Measurements from ENCODE around the gene SMOC2. TPM values are rescaled to one million over a fixed set of nuclear protein-coding genes. Genes with fewer than 3 reads are reported as not detected.
A peak's percentile ranks its signal among the peaks of the same experiment; 100 is the strongest.

SMOC2 gene
- total and polyA plus RNA-seq, 12 donors: 6.6 to 39.1 (median 17.6) TPM

DNA sequence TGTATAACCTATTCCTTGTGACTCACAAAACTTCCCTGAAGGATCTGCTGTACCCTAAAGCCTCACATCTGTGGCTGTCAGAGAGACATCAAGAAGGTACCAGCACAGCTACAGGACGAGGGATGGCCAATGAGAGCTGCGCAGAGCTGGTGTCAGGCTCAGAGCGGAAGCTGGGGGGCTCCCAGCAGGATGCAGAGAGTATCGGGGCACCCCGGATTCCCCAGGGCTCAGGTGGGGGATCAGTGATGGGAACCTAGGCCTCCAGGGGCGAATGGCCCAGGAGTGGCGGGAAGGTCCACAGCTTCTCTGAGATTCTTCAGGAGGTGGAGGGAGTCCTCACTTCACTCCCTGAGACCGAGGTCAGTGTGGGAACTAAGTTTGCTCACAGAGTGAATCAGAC, 30.9 kb upstream of the SMOC2 start:
- Histone ChIP-seq H3K4me1 (peaks cover 0 to 3% (median 0%) of the 10 kb centered on the region in 9 donors), H3K9me3 (no peaks in the 10 kb centered on the region), H3K36me3 (no peaks in the 10 kb centered on the region), H3K27me3 (peaks cover 0 to 4% (median 0%) of the 10 kb centered on the region in 7 donors), H3K4me3 (no peak overlapping the region), H3K27ac (peak overlapping the region in 5 of 10 donors; percentile 22 to 51 (median 48))
- ATAC-seq: peak in 4 of 8 donors; percentile 7 to 39 (median 26)
- no peak for DNase-seq
- TF ChIP-seq, protein P1, sequence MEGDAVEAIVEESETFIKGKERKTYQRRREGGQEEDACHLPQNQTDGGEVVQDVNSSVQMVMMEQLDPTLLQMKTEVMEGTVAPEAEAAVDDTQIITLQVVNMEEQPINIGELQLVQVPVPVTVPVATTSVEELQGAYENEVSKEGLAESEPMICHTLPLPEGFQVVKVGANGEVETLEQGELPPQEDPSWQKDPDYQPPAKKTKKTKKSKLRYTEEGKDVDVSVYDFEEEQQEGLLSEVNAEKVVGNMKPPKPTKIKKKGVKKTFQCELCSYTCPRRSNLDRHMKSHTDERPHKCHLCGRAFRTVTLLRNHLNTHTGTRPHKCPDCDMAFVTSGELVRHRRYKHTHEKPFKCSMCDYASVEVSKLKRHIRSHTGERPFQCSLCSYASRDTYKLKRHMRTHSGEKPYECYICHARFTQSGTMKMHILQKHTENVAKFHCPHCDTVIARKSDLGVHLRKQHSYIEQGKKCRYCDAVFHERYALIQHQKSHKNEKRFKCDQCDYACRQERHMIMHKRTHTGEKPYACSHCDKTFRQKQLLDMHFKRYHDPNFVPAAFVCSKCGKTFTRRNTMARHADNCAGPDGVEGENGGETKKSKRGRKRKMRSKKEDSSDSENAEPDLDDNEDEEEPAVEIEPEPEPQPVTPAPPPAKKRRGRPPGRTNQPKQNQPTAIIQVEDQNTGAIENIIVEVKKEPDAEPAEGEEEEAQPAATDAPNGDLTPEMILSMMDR (IDR thresholded peaks at IDR 0.05): no peak
- 82 to 86% methylated on average over 8 of the region's 8 CpGs for WGBS, 2 donors
- intact Hi-C loops (cut with DNase I): no loop called here

DNA sequence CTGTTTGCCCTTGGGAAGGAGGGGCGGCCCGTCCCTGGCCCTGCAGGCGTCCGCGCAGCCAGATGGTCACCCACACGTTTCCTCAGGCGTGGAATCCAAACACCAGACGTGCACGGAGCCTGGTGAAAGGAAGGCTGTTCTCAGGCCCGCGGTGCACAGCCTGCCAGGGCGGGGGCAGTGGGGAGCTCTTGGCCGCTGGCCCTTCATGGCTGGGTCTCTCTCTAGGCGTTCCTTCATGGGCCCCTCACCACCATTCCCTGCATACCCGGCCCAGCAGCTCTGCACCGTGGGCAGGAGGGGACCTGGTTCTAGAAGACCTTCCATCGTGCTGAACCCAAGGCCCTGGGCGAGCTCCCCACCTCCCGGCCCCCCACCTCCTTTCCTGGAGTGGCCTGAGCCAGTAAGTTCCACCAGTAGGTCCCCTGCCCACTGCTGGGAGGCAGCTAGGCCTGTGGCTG, 30.4 kb upstream of the SMOC2 start:
- DNase-seq: no peak
- WGBS, 2 donors: 76 to 79% methylated on average over 19 of the region's 19 CpGs
- no peaks in the 10 kb centered on the region for H3K9me3 ChIP-seq
- H3K27me3 ChIP-seq: peaks cover 0 to 4% (median 0%) of the 10 kb centered on the region in 7 donors
- ATAC-seq: peak in 6 of 8 donors; percentile 24 to 54 (median 36)
- no peaks in the 10 kb centered on the region for H3K36me3 ChIP-seq
- TF ChIP-seq, protein P1 (IDR thresholded peaks at IDR 0.05): no peak
- H3K27ac ChIP-seq: peak overlapping the region in 6 of 10 donors; percentile 16 to 51 (median 24)
- H3K4me1 ChIP-seq: peaks cover 0 to 9% (median 0%) of the 10 kb centered on the region in 9 donors
- intact Hi-C loops (cut with DNase I): no loop called here
- H3K4me3 ChIP-seq: no peak overlapping the region

DNA sequence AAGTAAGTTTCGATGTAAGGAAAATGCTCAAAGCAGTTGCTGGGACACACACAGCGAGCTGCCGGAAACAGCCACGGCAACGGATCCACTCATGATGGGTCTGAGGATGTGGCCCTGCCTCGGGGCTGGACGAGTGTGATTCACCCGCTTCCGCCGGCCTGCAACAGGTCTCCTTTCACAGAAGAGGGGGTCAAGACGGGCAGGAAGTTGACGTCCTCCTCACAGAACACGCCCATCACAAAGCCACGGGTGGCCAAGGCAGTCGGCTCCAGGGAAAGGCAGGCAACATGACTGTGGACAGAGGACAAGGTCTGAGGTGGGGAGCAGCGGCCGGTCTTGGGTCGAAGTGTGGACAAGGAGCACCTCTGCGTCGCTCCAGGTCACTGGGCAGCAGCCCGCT, 29.9 kb upstream of the SMOC2 start:
- H3K27me3 ChIP-seq: peaks cover 0 to 6% (median 0%) of the 10 kb centered on the region in 7 donors
- no peaks in the 10 kb centered on the region for H3K9me3 ChIP-seq
- intact Hi-C loops (cut with DNase I): no loop called here
- 82 to 90% methylated on average over 21 of the region's 21 CpGs for WGBS, 2 donors
- peak overlapping the region in 2 of 10 donors; percentile 19 to 48 for H3K27ac ChIP-seq
- no peak overlapping the region for H3K4me3 ChIP-seq
- no peak for DNase-seq
- no peaks in the 10 kb centered on the region for H3K36me3 ChIP-seq
- H3K4me1 ChIP-seq: peaks cover 0 to 14% (median 0%) of the 10 kb centered on the region in 9 donors
- TF ChIP-seq, protein P1 (IDR thresholded peaks at IDR 0.05): no peak
- no peak for ATAC-seq

DNA sequence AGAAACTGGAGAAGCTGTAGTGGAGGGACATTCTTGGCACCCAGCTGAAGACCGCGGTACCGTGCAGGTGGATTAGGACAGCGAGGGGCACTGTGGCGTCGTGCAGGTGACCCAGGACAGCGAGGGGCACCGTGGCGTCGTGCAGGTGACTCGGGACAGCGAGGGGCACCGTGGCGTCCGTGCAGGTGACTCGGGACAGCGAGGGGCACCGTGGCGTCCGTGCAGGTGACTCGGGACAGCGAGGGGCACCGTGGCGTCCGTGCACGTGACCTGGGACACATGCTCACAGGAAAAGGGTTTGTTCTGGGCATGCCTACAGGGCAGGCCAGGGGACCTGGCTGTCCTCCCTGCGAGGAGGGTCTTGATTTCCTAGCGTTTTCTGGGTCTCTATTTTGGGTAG, 29.2 kb upstream of the SMOC2 start:
- H3K9me3 ChIP-seq: no peaks in the 10 kb centered on the region
- no peaks in the 10 kb centered on the region for H3K36me3 ChIP-seq
- intact Hi-C loops (cut with DNase I): no loop called here
- no peak overlapping the region for H3K27ac ChIP-seq
- WGBS, 2 donors: 91 to 94% methylated on average over 28 of the region's 28 CpGs
- no peak overlapping the region for H3K4me3 ChIP-seq
- ATAC-seq: no peak
- peaks cover 0 to 6% (median 4%) of the 10 kb centered on the region in 7 donors for H3K27me3 ChIP-seq
- H3K4me1 ChIP-seq: peaks cover 0 to 17% (median 1%) of the 10 kb centered on the region in 9 donors
- DNase-seq: no peak
- TF ChIP-seq, protein P1 (IDR thresholded peaks at IDR 0.05): no peak
